ENCODE data around the gene PACRG. TPM values are rescaled to one million over a fixed set of nuclear protein-coding genes. Genes with fewer than 3 reads are reported as not detected.

Gene PACRG
- total RNA-seq, 1 donor: under 0.01 TPM

GRCh38 chr6:163300838-163301237 lies 573.1 kb downstream of the PACRG start:
- H3K4me3 ChIP-seq (ENCODE audit: low read depth, low read length): no peak overlapping the region
- no peak for DNase-seq (ENCODE audit: low read depth)
- TF ChIP-seq CTCF (IDR thresholded peaks at IDR 0.05; ENCODE audit: insufficient read depth, low read depth, low read length): no peak

GRCh38 chr6:163301726-163302635 lies 574.2 kb downstream of the PACRG start:
- TF ChIP-seq CTCF (IDR thresholded peaks at IDR 0.05; ENCODE audit: insufficient read depth, low read depth, low read length): no peak
- no peak overlapping the region for H3K4me3 ChIP-seq (ENCODE audit: low read depth, low read length)
- no peak for DNase-seq (ENCODE audit: low read depth)

GRCh38 chr6:163302747-163303146 lies 575.0 kb downstream of the PACRG start:
- H3K4me3 ChIP-seq (ENCODE audit: low read depth, low read length): no peak overlapping the region
- DNase-seq (ENCODE audit: low read depth): no peak
- TF ChIP-seq CTCF (IDR thresholded peaks at IDR 0.05; ENCODE audit: insufficient read depth, low read depth, low read length): no peak

GRCh38 chr6:163306000-163306399 lies 578.2 kb downstream of the PACRG start:
- TF ChIP-seq CTCF (IDR thresholded peaks at IDR 0.05; ENCODE audit: insufficient read depth, low read depth, low read length): no peak
- no peak for DNase-seq (ENCODE audit: low read depth)

GRCh38 chr6:163308629-163309440 lies 581.1 kb downstream of the PACRG start:
- no peak for DNase-seq (ENCODE audit: low read depth)
- no peak overlapping the region for H3K4me3 ChIP-seq (ENCODE audit: low read depth, low read length)
- no peak for TF ChIP-seq CTCF (IDR thresholded peaks at IDR 0.05; ENCODE audit: insufficient read depth, low read depth, low read length)

More at GRCh38 chr6:163306000-163306399, 578.2 kb downstream of the PACRG start:
- H3K4me3 ChIP-seq (ENCODE audit: low read depth, low read length): no peak overlapping the region

GRCh38 chr6:163309491-163310026 lies 581.8 kb downstream of the PACRG start:
- DNase-seq (ENCODE audit: low read depth): no peak
- TF ChIP-seq CTCF (IDR thresholded peaks at IDR 0.05; ENCODE audit: insufficient read depth, low read depth, low read length): no peak
- no peak overlapping the region for H3K4me3 ChIP-seq (ENCODE audit: low read depth, low read length)

Data from fibroblast of villous mesenchyme (primary cell).